DOHH2 (cell line): ENCODE measurements around the gene SHQ1.

Experiments
- CTCF ChIP-seq: fragments of 200-600 bp; sonication (generic); IDR thresholded peaks from one replicate; pipeline ENCODE4 v1.5.1; 2014; ENCODE audit warnings: antibody characterized with exemption, mild to moderate bottlenecking, low read depth, low read length; ENCODE audit not compliant: poor library complexity, severe bottlenecking
- EZH2phosphoT487 ChIP-seq: fragments of 200-600 bp; sonication (generic); IDR thresholded peaks from 2 replicates; pipeline ENCODE4 v1.6.1; 2017; ENCODE audit warnings: borderline replicate concordance, mild to moderate bottlenecking, antibody characterized with exemption, low read length, moderate library complexity, mixed read lengths

DNA sequence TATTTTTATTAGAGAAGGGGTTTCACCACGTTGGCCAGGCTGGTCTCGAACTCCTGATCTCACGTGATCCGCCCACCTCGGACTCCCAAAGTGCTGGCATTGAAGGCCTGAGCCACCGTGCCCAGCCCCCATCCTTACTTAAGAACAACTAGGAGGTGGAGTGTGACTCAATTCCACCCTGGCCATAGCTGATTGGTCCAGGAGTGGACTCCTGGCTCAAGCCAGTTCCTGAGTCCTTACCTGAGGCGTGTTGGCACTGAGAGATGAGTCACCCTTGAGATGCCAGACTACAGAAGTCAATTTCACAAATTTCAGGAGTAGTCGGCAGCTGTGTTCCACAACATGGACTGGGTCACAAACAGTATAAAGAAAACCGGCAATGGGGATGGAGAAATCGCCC is 124.2 kb downstream of the SHQ1 start:
- TF ChIP-seq EZH2phosphoT487 (no peak), CTCF (no peak)
